ENCODE data around the gene TREH. TPM values are rescaled to one million over a fixed set of nuclear protein-coding genes. Genes with fewer than 3 reads are reported as not detected.

TREH gene
- total RNA-seq, 1 donor from 2014 or later: 0.46 TPM

DNA sequence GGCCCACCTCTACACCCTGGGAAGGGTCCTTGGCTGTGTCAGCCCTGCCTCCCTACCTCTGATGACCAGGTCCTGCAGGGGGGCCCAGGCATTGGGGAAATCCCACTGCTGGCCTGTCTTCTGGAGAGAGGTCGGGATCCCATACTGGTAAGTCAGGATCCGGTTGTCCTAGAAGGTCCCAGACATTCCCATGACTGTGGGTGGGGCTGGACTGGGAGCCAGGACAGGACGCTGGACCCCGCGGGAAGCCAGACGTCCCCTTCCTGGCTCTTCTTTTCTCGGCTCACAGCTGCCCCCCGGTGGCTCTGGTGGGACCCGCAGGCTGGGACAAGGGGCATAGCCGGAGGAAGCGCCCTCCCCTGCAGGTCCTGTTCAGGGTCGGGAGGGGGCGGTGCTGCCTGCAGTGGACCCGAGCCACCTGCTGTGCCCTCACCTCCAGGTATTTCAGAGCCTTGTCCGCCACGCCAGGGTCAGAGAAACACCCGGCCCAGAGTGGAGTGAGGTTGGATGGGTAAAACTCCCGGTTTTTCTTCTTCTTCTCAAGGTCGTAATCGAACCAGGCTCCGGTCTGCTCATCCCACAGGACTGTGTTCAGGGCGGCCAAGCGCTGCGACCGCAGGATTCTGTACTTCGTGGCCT is 20.0 kb downstream of the TREH start:
- intact Hi-C loops (cut with DNase I): loop anchor here (10.0 kb wide), 1 partner anchor 55 kb away; the partner anchor contains the start of gene PHLDB1
- H3K9me3 ChIP-seq: no peaks in the 10 kb centered on the region
- H3K27ac ChIP-seq: peak overlapping the region; percentile 40
- TF ChIP-seq, protein P1, sequence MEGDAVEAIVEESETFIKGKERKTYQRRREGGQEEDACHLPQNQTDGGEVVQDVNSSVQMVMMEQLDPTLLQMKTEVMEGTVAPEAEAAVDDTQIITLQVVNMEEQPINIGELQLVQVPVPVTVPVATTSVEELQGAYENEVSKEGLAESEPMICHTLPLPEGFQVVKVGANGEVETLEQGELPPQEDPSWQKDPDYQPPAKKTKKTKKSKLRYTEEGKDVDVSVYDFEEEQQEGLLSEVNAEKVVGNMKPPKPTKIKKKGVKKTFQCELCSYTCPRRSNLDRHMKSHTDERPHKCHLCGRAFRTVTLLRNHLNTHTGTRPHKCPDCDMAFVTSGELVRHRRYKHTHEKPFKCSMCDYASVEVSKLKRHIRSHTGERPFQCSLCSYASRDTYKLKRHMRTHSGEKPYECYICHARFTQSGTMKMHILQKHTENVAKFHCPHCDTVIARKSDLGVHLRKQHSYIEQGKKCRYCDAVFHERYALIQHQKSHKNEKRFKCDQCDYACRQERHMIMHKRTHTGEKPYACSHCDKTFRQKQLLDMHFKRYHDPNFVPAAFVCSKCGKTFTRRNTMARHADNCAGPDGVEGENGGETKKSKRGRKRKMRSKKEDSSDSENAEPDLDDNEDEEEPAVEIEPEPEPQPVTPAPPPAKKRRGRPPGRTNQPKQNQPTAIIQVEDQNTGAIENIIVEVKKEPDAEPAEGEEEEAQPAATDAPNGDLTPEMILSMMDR (IDR thresholded peaks at IDR 0.05): peak; percentile 97
- no peak overlapping the region for H3K4me3 ChIP-seq
- peak; percentile 93 for ATAC-seq
- peak; percentile 94 for DNase-seq
- H3K27me3 ChIP-seq: no peaks in the 10 kb centered on the region
- peaks cover 33% of the 10 kb centered on the region for H3K36me3 ChIP-seq
- peaks cover 7% of the 10 kb centered on the region for H3K4me1 ChIP-seq

DNA sequence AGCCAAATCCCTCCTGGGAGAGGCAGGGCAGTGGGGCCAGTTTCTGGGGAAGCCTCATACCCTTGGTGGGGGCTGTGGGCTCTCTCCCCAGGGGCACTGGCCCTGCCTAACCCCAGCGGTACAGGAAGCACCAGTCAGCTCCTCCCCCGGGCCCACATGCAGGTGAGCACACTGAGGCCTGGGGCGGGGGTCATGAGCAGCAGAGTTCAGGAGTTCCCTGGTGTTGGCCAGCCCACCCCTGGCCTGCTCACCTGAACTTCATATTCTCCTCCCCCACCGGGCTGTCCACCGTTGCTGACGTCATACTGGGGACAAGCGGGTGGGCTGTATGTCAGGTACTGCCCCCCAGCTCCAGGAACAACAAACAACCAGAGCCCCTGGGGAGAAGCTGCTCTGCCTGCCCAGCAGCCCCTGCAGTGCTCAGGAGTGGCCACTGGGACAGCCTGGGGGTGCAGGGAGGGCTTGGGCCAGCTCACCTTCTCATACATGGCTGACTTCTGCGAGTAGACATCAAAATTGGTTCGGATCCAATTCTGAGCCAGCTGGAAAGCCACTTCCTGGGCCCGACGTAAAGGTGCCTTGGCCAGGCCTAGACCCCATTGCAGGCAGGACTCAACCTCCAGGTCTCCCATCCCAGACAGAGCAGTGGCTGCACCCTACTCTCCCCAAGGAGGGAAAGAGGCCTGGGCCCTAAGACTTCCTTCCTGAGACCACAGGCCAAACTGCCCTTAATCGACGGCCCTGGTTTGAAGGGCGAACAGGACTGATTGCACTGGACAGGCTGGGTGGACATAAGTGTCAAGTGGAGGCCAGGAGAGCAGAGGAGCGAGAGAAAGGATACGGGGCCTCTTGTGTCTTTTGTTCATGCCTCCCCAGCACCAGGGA is 20.8 kb downstream of the TREH start:
- TF ChIP-seq, protein P1 (IDR thresholded peaks at IDR 0.05): no peak
- Histone ChIP-seq H3K4me1 (peaks cover 7% of the 10 kb centered on the region), H3K27ac (peak overlapping the region; percentile 40), H3K4me3 (no peak overlapping the region), H3K9me3 (no peaks in the 10 kb centered on the region), H3K36me3 (peaks cover 39% of the 10 kb centered on the region), H3K27me3 (no peaks in the 10 kb centered on the region)
- ATAC-seq (no peak), DNase-seq (no peak)
- intact Hi-C loops (cut with DNase I): loop anchor here (10.0 kb wide), 1 partner anchor 54 kb away; the partner anchor contains the start of gene PHLDB1

DNA sequence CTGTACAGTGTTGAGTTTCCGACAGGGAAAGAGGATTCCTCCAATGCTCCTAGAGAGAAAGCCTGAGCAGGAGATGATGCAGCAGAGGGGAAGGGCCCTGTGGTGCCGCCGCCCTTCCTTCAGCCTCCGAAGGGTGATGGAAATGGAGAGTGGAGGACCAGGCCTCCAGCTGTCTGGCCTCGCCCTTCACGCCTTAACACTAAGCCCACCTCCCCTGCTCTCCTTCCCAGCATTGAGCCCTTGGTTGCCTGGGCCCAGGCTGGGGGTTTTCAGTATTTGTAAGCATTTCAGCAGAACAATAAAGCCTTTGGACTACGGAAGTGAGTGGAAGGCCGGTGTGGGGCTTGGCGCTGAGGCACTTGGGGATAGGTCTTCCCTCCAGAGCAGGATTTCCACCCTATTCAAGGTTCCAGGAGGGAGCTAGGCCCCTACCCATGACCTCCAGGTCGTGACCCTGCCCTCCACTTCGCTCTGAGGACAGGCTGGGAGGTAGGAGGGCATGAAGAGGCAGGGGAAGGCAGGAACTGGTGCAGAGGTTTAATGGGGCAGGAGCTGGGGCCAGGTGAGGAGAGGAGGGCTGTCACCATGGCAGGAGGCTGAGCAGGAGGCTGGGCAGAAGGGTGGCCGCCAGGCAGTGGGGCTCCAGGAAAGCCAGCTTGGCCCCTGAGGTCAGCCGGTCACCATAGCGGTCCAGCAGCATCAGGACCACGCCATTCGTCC is 21.6 kb downstream of the TREH start:
- TF ChIP-seq, protein P1 (IDR thresholded peaks at IDR 0.05): no peak
- Histone ChIP-seq H3K27ac (no peak overlapping the region), H3K4me1 (peaks cover 7% of the 10 kb centered on the region), H3K9me3 (no peaks in the 10 kb centered on the region), H3K4me3 (no peak overlapping the region), H3K27me3 (no peaks in the 10 kb centered on the region), H3K36me3 (peaks cover 47% of the 10 kb centered on the region)
- ATAC-seq: no peak
- intact Hi-C loops (cut with DNase I): loop anchor here (10.0 kb wide), 1 partner anchor 53 kb away; the partner anchor contains the start of gene PHLDB1
- DNase-seq: no peak

DNA sequence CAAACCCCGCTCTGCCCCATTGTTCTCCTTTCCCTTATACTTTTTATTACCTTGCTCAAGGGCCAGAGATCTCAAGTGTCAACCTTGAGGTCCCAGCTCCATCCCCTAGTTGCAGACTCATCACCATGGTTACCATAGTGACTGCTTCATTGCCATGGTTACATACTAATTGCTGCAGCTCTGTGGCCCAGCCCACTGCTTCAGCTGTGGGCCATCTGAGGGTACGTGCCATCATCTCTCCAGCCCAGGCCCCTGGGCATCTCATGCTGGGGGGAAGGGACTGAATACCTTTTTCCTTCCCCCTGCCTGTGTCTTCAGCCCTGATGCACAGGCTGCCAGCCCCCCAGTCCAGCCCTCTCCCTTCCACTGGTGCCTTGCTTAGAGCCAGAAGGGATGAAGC is 22.2 kb downstream of the TREH start:
- TF ChIP-seq, protein P1 (IDR thresholded peaks at IDR 0.05): no peak
- DNase-seq (no peak), ATAC-seq (no peak)
- intact Hi-C loops (cut with DNase I): loop anchor here (10.0 kb wide), 1 partner anchor 52 kb away; the partner anchor contains the start of gene PHLDB1
- no peak overlapping the region for H3K27ac ChIP-seq
- peaks cover 53% of the 10 kb centered on the region for H3K36me3 ChIP-seq
- peaks cover 7% of the 10 kb centered on the region for H3K4me1 ChIP-seq
- H3K9me3 ChIP-seq: no peaks in the 10 kb centered on the region
- no peak overlapping the region for H3K4me3 ChIP-seq
- no peaks in the 10 kb centered on the region for H3K27me3 ChIP-seq

DNA sequence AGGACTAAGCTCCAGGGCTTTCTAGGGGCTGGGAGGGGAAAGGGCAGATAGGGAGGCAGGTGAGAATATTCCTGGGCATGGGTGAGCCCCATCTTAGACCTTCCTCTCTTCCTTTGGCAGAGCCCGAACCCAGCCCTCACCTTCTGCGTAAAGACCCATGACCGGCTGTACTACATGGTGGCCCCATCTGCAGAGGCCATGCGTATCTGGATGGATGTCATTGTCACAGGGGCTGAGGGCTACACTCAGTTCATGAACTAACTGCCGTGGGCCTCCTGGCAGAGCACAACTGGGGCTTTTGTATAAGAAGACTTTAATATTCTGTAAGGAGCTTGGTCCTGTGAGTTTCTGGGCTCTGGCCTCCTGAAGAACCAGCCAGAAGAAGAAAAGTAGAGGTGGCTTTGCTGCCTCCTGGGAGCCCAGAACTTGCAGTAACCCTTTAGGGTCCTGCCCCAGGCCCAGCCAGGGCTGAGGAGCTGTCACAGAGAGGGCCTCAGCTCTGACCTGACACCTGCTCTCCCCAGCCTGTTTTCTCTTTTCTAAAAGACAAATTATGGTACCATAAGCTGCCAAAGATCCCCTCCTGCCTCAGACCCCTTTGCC is 22.8 kb downstream of the TREH start:
- Histone ChIP-seq H3K9me3 (no peaks in the 10 kb centered on the region), H3K27me3 (no peaks in the 10 kb centered on the region), H3K27ac (no peak overlapping the region), H3K36me3 (peaks cover 56% of the 10 kb centered on the region), H3K4me3 (no peak overlapping the region), H3K4me1 (peaks cover 7% of the 10 kb centered on the region)
- ATAC-seq: no peak
- peak; percentile 15 for DNase-seq
- TF ChIP-seq, protein P1 (IDR thresholded peaks at IDR 0.05): no peak
- intact Hi-C loops (cut with DNase I): loop anchor here (10.0 kb wide), 1 partner anchor 52 kb away; the partner anchor contains the start of gene PHLDB1

All from upper lobe of right lung (tissue), 1 donor.